ENCODE data around the gene MT4.

Gene MT4

GRCh38 chr16:56564793-56565477, at the start of gene MT4:
MT4 (plus strand) TSS chr16:56565073; CDS start chr16:56565129, 56 bp downstream.
- no peak for DNase-seq (ENCODE audit: low read depth)
- no peak for TF ChIP-seq CTCF (conservative IDR thresholded peaks at IDR 0.05; ENCODE audit: low read depth, low read length)
- no peak within 1 kb of the TSS for H3K4me3 ChIP-seq (ENCODE audit: low read depth, low read length)

GRCh38 chr16:56515665-56516064, 49.2 kb upstream of the MT4 start:
- TF ChIP-seq CTCF (conservative IDR thresholded peaks at IDR 0.05; ENCODE audit: low read depth, low read length): no peak
- no peak for DNase-seq (ENCODE audit: low read depth)
- no peak overlapping the region for H3K4me3 ChIP-seq (ENCODE audit: low read depth, low read length)

- no peak for DNase-seq (ENCODE audit: low read depth)
- H3K4me3 ChIP-seq (ENCODE audit: low read depth, low read length): no peak overlapping the region
- no peak for TF ChIP-seq CTCF (conservative IDR thresholded peaks at IDR 0.05; ENCODE audit: low read depth, low read length)
Measured at GRCh38 chr16:56517206-56517605, 47.7 kb upstream of the MT4 start.

- TF ChIP-seq CTCF (conservative IDR thresholded peaks at IDR 0.05; ENCODE audit: low read depth, low read length): no peak
- no peak overlapping the region for H3K4me3 ChIP-seq (ENCODE audit: low read depth, low read length)
Measured at GRCh38 chr16:56518425-56518824, 46.4 kb upstream of the MT4 start.

GRCh38 chr16:56519459-56520250, 45.2 kb upstream of the MT4 start, which contains the start of gene BBS2:
BBS2 (minus strand) TSS chr16:56520024; CDS start chr16:56519862, 162 bp downstream.
- no peak for TF ChIP-seq CTCF (conservative IDR thresholded peaks at IDR 0.05; ENCODE audit: low read depth, low read length)
- peak; percentile 88 for DNase-seq (ENCODE audit: low read depth)
- H3K4me3 ChIP-seq (ENCODE audit: low read depth, low read length): peak within 1 kb of the TSS; percentile 99

More at GRCh38 chr16:56518425-56518824, 46.4 kb upstream of the MT4 start:
- no peak for DNase-seq (ENCODE audit: low read depth)

GRCh38 chr16:56520251-56520577, 44.7 kb upstream of the MT4 start:
- peak overlapping the region; percentile 99 for H3K4me3 ChIP-seq (ENCODE audit: low read depth, low read length)
- DNase-seq (ENCODE audit: low read depth): no peak
- TF ChIP-seq CTCF (conservative IDR thresholded peaks at IDR 0.05; ENCODE audit: low read depth, low read length): no peak

Data from choroid plexus epithelial cell (primary cell).